Astrocyte of the spinal cord (primary cell): ENCODE measurements around the gene CD96.
"Not testable (repeated sequence)": the region's sequence is repeated elsewhere in the genome, so short reads cannot be mapped to it uniquely, and the experiment has no call there.

Experiments used
- DNase-seq: peaks from one replicate; pipeline ENCODE4 v3.0.0; 2011; ENCODE audit warnings: low read depth, low spot score
- H3K4me3 ChIP-seq: 2 replicates; pipeline ENCODE4 v1.5.1; 2011; ENCODE audit warnings: low read depth, mild to moderate bottlenecking, low read length, moderate library complexity
- in situ Hi-C: cut with HindIII; loops from 2 replicates; pipeline ENCODE4 v1.10.0; 2017; ENCODE audit warnings: low sequenced_read_pairs
- TF ChIP-seq, protein P1 (sequence below): IDR thresholded peaks from 2 replicates; pipeline ENCODE4 v1.5.1; 2012; ENCODE audit warnings: low read depth, mild to moderate bottlenecking, low read length, inconsistent platforms

The CD96 gene

DNA sequence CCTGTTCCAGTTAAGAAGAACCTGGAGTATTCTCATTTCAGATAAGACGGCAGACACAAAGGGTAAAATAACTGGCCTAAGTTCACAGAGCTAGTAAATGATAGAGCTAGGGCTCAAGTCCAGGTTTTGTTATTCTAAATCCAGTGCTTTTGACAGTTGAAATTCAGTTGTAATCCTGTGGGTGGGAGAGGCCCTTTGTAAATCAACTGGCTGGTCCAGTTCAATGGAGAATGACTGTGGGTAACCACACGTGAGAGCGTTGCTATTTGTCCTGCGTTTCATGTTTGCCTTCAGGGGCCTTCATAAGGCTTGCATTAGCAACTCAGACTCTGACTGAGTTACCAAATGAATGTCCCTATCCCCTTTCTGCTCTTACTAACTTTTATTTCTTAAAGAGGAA lies 24.2 kb upstream of the CD96 start:
- in situ Hi-C loops, result no loop called here
- no peak for DNase-seq
- no peak overlapping the region for H3K4me3 ChIP-seq
- TF ChIP-seq, protein P1, sequence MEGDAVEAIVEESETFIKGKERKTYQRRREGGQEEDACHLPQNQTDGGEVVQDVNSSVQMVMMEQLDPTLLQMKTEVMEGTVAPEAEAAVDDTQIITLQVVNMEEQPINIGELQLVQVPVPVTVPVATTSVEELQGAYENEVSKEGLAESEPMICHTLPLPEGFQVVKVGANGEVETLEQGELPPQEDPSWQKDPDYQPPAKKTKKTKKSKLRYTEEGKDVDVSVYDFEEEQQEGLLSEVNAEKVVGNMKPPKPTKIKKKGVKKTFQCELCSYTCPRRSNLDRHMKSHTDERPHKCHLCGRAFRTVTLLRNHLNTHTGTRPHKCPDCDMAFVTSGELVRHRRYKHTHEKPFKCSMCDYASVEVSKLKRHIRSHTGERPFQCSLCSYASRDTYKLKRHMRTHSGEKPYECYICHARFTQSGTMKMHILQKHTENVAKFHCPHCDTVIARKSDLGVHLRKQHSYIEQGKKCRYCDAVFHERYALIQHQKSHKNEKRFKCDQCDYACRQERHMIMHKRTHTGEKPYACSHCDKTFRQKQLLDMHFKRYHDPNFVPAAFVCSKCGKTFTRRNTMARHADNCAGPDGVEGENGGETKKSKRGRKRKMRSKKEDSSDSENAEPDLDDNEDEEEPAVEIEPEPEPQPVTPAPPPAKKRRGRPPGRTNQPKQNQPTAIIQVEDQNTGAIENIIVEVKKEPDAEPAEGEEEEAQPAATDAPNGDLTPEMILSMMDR, result no peak

DNA sequence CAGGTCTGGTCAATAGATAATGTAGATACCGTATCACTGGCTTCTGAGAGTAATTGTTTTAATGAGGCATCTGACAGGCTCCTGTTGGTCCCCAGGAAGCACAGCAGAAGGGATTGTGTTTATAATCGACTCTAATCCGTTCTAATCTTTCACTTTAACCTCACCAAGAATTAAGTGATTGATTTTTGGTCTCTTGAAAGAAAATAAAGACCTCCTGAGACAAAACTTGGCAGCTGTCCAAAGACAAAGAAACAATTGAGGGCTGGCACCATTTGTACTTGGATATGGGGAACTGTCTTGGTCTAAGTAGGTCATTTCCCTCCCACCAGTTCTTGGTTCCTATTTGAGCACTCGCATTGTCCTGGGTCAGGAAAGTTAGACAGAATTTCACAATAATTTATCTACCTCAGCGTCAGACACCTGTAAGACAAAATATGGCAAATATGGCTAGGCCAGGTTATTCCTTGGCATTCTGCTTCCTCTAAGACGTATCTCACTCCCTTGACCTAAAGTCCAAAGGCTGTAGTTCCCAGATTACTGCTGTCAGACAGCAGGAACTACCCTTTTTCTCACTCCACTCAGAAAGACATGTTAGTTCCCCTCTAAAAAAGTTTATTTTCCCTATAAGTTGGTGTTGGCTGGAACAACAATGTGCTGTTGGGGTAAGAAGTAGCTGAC lies 22.7 kb upstream of the CD96 start:
- in situ Hi-C loops, result no loop called here
- H3K4me3 ChIP-seq, result no peak overlapping the region
- no peak for DNase-seq
- TF ChIP-seq, protein P1, result no peak

DNA sequence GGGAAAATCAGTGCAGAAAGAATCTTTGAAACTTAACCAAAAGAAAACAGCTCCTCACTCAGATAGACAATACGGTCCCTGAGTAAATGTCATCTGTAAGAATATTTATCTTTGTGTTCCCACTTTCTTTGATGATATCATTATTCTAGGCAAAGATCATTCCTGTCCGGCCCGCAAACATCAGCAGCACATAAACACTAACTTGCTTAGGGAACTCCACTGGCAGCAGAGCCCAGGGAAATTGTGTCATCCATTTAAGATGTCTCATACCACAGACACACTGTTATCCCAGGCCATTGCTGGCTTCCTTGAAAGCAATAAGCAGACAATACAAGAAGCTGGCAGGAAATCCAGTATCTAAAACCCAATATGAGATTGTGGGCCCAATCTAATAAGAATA lies 20.1 kb upstream of the CD96 start:
- peak; percentile 52 for DNase-seq
- in situ Hi-C loops, result no loop called here

DNA sequence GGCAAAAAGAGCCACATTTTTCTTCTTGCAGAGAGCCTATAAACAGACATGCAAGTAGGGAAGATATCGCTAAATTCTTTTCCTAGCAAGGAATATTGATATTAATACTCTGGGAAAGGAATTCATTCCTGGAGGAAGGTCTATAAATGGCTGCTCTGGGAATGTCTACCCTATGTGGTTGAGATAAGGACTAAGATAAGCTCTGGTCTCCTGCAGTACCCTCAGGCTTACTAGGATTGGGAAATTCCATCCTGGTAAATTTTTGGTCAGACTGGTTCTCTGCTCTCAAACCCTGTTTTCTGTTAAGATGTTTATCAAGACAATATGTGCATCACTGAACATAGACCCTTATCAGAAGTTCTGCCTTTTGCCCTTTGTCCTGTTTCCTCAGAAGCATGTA lies 17.5 kb upstream of the CD96 start:
- H3K4me3 ChIP-seq, DNase-seq, in situ Hi-C loops: not testable (repeated sequence)

More for the DNA sequence above, 20.1 kb upstream of the CD96 start:
- no peak overlapping the region for H3K4me3 ChIP-seq
- TF ChIP-seq, protein P1, result no peak

DNA sequence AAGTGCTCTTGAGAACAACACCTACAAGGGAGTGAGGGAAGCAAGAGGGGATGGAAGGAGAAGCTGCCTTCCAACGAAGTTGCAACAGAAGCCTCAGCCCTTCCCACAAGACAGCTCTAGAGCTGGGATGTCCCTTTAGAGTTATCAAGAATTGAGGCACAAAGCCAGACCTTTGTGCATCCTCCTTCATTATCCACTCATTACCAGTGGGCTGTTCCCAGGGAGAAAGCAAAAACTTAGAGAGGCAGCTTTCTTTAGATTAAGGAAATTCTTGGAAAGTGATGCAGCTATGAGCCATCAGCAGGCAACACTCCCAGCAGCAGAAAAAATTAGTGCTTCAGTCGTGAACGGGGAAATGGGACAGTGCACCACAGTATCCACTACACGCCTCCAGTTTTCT lies 10.6 kb upstream of the CD96 start:
- TF ChIP-seq, protein P1, result no peak
- in situ Hi-C loops, result no loop called here
- H3K4me3 ChIP-seq, result no peak overlapping the region
- peak; percentile 47 for DNase-seq

DNA sequence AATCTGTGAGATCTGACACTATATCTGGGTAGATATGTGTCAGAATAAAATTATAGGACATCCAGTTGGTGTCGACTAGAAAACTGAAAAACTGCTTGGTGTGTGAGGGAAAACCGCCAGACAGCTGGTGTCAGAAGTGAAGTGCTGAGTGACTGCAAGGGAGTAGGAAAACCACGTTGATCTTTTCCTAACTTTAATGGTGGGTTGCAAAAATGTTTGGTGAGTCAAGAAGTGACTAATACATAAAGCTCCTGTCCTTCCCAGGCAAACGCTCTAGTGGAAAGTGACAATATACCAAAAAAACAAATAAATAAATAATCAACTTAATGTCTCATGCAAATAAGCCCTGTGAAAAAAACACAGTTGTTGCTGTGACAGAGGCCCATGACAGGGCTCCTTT lies 7.3 kb upstream of the CD96 start:
- DNase-seq, result peak; percentile 32
- TF ChIP-seq, protein P1, result no peak
- H3K4me3 ChIP-seq, result no peak overlapping the region
- in situ Hi-C loops, result no loop called here

DNA sequence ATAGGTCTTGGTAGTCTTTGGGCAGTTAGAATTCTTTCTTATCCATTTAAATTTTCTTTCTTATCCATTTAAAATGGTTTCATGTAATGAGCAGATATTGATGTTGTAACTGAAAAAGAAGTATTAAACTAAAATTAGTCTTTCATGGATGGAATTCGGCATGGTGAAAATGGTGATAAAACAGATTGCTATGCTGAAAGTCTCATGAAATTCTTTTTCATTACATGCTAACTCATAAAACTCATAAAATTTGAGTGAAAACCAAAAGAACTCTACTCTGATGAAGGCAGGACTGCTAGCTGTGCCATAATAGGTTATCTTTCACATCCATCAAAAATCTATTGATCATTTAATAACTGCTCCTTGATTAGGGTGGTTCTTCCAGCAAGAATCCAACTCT lies 3.9 kb upstream of the CD96 start:
- TF ChIP-seq, protein P1, result no peak
- H3K4me3 ChIP-seq, result no peak overlapping the region
- DNase-seq, result no peak
- in situ Hi-C loops, result no loop called here
